Natural killer cell (primary cell): ENCODE data around the gene EDC3. TPM values are rescaled to one million over a fixed set of nuclear protein-coding genes. Genes with fewer than 3 reads are reported as not detected.
A peak's percentile ranks its signal among the peaks of the same experiment; 100 is the strongest.

ENCODE experiments used
- ATAC-seq, 3 donors: fragments of 150-1000 bp in 2 of 3; fragments of 200-7000 bp in 1 of 3; cut with Tn5 transposase; 1 replicate in 1 of 3; 2 replicates in 2 of 3; pipeline ENCODE4 v1.10.0; 2021; ENCODE audit warnings: mild to moderate bottlenecking in 2 of 3, moderate library complexity in 2 of 3
- DNase-seq, 2 donors: peaks; one replicate each; pipeline versions ENCODE4 v3.0.0 to v3.0.0-alpha.2; 2013 to 2021; ENCODE audit warnings: mixed read lengths in 1 of 2
- H3K27ac ChIP-seq: one replicate; pipeline ENCODE4 v1.5.1; 2013; ENCODE audit warnings: mild to moderate bottlenecking, low read length
- H3K27me3 ChIP-seq: one replicate; pipeline ENCODE4 v1.6.1; 2013; ENCODE audit warnings: low read length; ENCODE audit not compliant: control insufficient read depth, insufficient read depth
- H3K36me3 ChIP-seq: one replicate; pipeline ENCODE4 v1.6.1; 2013; ENCODE audit warnings: low read length; ENCODE audit not compliant: control insufficient read depth, insufficient read depth
- H3K4me1 ChIP-seq: one replicate; pipeline ENCODE4 v1.6.1; 2013; ENCODE audit warnings: low read length; ENCODE audit not compliant: control insufficient read depth, insufficient read depth
- H3K4me3 ChIP-seq: one replicate; pipeline ENCODE4 v1.5.1; 2013; ENCODE audit warnings: low read length
- H3K9me3 ChIP-seq: one replicate; pipeline ENCODE4 v1.6.1; 2013; ENCODE audit warnings: low read length; ENCODE audit not compliant: control insufficient read depth, insufficient read depth
- H3K27ac Mint-ChIP-seq, 2 donors: one replicate each; pipeline ENCODE4 v1.8.0; 2022; ENCODE audit warnings: mild to moderate bottlenecking in 2 of 2, mixed read lengths in 2 of 2, moderate library complexity in 1 of 2
- H3K27me3 Mint-ChIP-seq, 2 donors: one replicate each; pipeline ENCODE4 v1.8.0; 2022; ENCODE audit warnings: low read depth in 2 of 2, mixed read lengths in 2 of 2
- H3K36me3 Mint-ChIP-seq: one replicate; pipeline ENCODE4 v1.8.0; 2022; ENCODE audit warnings: mixed read lengths
- H3K4me1 Mint-ChIP-seq, 2 donors: one replicate each; pipeline ENCODE4 v1.8.0; 2022; ENCODE audit warnings: mixed read lengths in 2 of 2
- H3K4me3 Mint-ChIP-seq: one replicate; pipeline ENCODE4 v1.8.0; 2022; ENCODE audit warnings: mild to moderate bottlenecking, moderate library complexity, mixed read lengths
- H3K9me3 Mint-ChIP-seq, 2 donors: one replicate each; pipeline ENCODE4 v1.8.0; 2022; ENCODE audit warnings: mixed read lengths in 2 of 2
- CTCF ChIP-seq: fragments of 200-600 bp; IDR thresholded peaks from one replicate; pipeline ENCODE4 v1.8.0; 2022; ENCODE audit warnings: antibody characterized with exemption
- WGBS: methylation state at CpG from one replicate; pipeline ENCODE4 v1.1.7; 2013; ENCODE audit warnings: missing lambda C conversion rate; ENCODE audit not compliant: insufficient coverage; 5-methylcytosine and 5-hydroxymethylcytosine counted together
- intact Hi-C: fragments of 100-400 bp; cut with micrococcal nuclease; formaldehyde crosslinking; loops from one replicate; pipeline ENCODE4 v1.14.2; 2022
- total RNA-seq, 4 donors: library from RNA; stranded (reverse); fragments of 120-200 nt in 1 of 4; gene quantifications; one replicate each; pipeline versions ENCODE4 v1.2.3 to v1.2.4, GENCODE V29; 2013 to 2022

The EDC3 gene
- total RNA-seq, 3 donors from 2014 or later (not counting 1 experiment from before 2014, with no cell fraction given), result 22.4 to 39.2 (median 32.6) TPM

- WGBS, result 100% methylated on average over 3 of the region's 6 CpGs
- peaks cover 72% of the 10 kb centered on the region for H3K36me3 ChIP-seq
- ATAC-seq, result no peak
- no peak for TF ChIP-seq CTCF
- intact Hi-C loops, result no loop called here
- H3K4me1 ChIP-seq, result no peaks in the 10 kb centered on the region
- Mint-ChIP-seq H3K4me1 (no peaks in the 10 kb centered on the region), H3K9me3 (no peaks in the 10 kb centered on the region), H3K27ac (peak overlapping the region in 1 of 2 donors; percentile 8), H3K27me3 (no peaks in the 10 kb centered on the region), H3K4me3 (no peak overlapping the region), H3K36me3 (peaks cover 8% of the 10 kb centered on the region)
- H3K27me3 ChIP-seq, result no peaks in the 10 kb centered on the region
- no peaks in the 10 kb centered on the region for H3K9me3 ChIP-seq
- H3K4me3 ChIP-seq, result no peak overlapping the region
- no peak for DNase-seq
- no peak overlapping the region for H3K27ac ChIP-seq
Observed at GRCh38 chr15:74589826-74590225, 106.0 kb downstream of the EDC3 start.

GRCh38 chr15:74585857-74586256, 110.0 kb downstream of the EDC3 start:
- Mint-ChIP-seq H3K27ac (no peak overlapping the region), H3K36me3 (peaks cover 8% of the 10 kb centered on the region), H3K4me3 (no peak overlapping the region), H3K4me1 (peaks cover 4% of the 10 kb centered on the region in 2 donors), H3K27me3 (no peaks in the 10 kb centered on the region), H3K9me3 (no peaks in the 10 kb centered on the region)
- TF ChIP-seq CTCF, result no peak
- Histone ChIP-seq H3K36me3 (peaks cover 59% of the 10 kb centered on the region), H3K9me3 (no peaks in the 10 kb centered on the region), H3K4me1 (no peaks in the 10 kb centered on the region), H3K4me3 (no peak overlapping the region), H3K27ac (no peak overlapping the region), H3K27me3 (no peaks in the 10 kb centered on the region)
- DNase-seq, result no peak
- WGBS, result 93% methylated on average over 9 of the region's 9 CpGs
- no peak for ATAC-seq
- intact Hi-C loops, result no loop called here

- H3K36me3 ChIP-seq, result peaks cover 59% of the 10 kb centered on the region
Observed at GRCh38 chr15:74585191-74585590, 110.6 kb downstream of the EDC3 start.

More at GRCh38 chr15:74585191-74585590, 110.6 kb downstream of the EDC3 start:
- no peaks in the 10 kb centered on the region for H3K9me3 Mint-ChIP-seq
- no peak overlapping the region for H3K4me3 ChIP-seq
- no peak overlapping the region for H3K27ac ChIP-seq
- DNase-seq (no peak), ATAC-seq (no peak)
- no peaks in the 10 kb centered on the region for H3K27me3 Mint-ChIP-seq
- no peaks in the 10 kb centered on the region for H3K4me1 ChIP-seq
- 87% methylated on average over 3 of the region's 3 CpGs for WGBS
- H3K36me3 Mint-ChIP-seq, result peaks cover 6% of the 10 kb centered on the region
- H3K4me1 Mint-ChIP-seq, result peaks cover 4% of the 10 kb centered on the region in 2 donors
- no peaks in the 10 kb centered on the region for H3K27me3 ChIP-seq
- H3K4me3 Mint-ChIP-seq, result no peak overlapping the region
- intact Hi-C loops, result no loop called here
- no peak overlapping the region for H3K27ac Mint-ChIP-seq
- H3K9me3 ChIP-seq, result no peaks in the 10 kb centered on the region
- no peak for TF ChIP-seq CTCF
